GM18499 (cell line): ENCODE data around the gene PSMG2.
"Not testable (repeated sequence)": the region's sequence is repeated elsewhere in the genome, so short reads cannot be mapped to it uniquely, and the experiment has no call there.

Experiments
- ATAC-seq: cut with Tn5 transposase; IDR thresholded peaks from one replicate; pipeline ENCODE4 v1.9.1; 2021; ENCODE audit warnings: moderate number of reproducible peaks; ENCODE audit not compliant: insufficient read depth, unreplicated experiment

The PSMG2 gene

DNA sequence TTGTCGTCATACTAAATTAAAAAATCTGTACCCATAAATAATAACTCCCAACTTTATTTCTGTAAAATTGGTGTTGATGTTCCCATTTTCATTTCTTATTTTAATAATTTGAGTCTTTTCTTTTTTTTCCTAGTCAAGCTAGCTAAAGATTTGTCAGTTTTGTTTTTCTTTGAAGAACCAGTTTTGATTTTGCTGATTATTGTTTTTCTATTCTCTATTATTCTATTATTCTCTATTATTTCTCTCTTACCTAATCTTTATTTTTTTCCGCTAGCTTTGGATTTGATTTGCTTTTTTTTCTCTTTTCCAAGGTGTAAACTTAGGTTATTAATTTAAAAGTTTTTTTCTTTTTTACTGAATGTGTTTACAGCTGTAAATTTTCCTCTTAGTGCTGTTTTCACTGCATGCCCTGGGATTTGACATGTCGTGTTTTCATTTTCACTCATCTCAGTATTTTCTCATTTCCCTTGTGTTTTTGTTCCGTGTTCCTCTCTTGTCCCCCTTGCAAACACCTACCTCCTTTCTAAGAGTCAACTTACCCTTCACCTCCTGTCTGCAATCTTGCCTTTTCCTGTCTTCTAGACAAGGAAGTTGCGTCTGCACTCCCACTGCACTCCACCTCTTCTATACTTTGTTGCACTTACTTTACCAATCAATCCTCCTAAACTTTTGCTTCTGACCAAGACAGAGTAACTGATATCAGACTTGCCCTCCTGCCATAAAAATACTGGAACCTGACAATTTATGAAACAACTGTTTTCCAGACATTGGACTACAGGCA is 18.8 kb downstream of the PSMG2 start:
- no peak for ATAC-seq

DNA sequence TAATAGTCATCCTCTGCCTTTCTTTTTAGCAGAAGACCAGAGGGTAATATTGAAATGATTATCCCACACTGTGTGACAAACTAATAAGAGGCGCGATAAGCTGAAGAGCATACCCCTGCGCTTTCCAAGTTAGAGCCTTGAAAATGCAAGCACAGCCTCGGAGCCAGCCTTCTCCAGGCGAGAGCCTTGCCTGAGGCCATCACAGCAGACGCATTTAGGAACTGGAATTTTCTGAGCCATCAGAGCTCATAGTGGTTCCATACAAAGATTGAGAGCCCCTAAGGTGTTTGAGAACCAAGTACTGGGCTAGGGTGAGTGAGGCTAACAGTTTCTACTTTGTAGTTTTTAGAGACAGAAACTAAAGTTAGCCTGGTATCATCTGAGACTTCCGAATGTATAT is 19.9 kb downstream of the PSMG2 start:
- no peak for ATAC-seq

DNA sequence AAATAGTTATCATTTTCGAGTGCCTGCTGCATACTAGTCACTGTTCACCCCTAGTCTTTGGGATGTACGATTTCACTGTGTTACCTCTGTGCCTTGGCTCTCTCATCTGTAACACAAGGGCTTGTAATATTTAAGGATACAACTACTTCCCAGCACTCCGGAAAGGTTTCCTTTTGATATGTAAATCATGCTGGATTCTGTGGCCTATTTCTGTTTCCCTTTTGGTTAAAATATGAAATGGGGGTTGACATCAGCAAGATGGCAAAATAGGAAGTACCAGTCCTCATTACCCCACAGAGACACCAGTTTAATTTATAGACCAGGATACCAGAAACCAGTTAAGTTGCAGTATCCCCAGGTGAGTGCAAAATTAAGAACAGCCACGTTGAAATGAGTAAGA is 23.5 kb downstream of the PSMG2 start:
- ATAC-seq: no peak

DNA sequence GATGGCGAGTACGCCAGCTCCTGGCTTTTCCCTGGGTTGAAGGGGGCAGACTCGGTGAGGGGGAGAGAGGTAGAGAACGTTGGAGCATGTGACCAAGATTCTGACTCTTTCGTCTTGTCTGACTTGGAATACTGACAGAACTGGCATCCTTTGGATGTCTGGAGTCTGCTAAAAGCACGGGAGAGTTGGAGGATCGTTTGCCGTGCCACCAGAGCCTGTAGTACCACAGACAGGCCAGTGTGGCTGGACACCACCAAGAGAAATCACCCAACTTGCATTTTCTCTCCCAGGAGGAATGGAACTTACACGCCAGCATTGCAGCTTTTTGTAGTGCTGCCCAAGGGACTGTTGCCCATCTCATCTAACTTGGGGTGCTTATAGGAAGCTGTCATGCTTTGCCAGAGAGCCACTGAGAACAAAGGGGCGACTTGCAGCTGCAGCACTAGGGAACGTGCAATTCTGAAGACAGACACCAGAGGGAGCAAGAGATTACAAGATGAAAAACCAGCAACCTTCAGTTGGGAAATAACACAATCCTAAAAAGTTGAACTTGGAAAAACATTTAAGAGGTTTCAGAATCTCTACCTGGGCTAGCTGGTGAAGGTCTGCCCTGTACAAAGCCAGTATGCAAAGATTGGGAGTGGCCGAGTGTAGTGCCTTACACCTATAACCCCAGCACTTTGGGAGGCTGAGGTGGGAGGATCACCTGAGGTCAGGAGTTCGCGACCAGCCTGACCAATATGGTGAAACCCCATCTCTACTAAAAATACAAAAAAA is 24.1 kb downstream of the PSMG2 start:
- no peak for ATAC-seq

DNA sequence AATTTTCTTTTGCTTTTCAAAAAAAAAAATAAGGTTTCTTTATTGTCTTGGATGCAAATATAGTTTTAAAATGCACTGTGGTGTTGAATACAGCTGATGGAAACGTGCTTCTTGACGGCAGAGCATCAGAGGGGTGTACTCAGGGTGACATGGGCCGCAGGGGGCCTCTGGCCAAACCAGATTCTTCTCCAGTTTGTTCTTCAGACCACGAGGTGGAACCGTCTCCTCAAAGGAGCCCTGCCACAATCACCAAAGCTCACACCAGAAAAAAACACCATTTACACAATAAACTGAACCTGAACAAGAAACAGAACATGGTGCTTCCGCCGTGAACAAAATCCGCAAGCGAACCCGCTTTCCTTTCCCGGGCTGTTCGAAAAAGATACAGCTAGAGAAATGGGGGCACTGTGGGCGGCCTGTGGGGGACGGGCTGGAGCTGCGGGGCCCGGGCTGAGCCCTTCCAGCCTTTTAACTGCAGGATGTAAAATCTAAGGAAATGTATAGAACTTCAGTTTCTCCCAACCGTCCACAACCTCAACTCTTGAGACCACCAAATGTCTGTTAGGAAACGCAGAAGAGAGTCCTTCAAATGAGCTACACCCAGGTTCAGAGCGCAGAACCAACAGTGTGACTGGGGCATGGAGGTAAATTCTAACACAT is 34.5 kb downstream of the PSMG2 start:
- no peak for ATAC-seq

DNA sequence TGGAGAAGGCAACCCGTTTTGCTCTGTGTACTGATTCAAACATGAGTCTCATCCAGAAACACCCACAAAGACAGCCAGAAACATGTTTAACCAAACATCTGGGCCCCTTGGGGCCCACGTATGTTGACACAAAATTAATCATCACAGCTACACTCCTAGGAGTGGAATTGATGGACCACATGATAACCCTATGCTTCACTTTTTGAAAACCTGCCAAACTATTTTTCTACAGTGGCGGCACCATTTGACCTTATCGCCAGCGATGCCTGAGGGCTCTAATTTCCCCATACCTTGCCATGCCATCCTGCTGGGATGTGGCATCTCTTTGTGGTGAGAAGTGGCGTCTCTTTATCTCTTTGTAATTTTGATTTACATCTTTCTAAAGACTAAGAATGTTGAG is 38.5 kb downstream of the PSMG2 start:
- no peak for ATAC-seq

DNA sequence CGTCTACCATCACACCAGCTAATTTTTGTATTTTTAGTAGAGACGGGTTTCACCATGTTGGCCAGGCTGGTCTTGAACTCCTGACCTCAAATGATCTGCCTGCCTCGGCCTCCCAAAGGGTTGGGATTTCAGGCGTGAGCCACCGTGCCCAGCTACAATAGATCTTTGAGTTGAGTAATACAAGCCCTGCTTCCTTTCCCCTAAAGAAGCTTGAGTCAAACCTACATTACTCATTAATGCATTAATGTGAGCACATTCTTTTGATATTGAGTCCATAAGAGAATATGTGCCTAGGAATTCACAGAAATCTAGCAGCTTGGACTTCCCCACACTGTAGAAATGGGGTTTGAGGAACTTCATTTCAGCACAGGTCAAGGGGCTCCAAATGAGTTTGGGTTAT is 39.6 kb downstream of the PSMG2 start:
- no peak for ATAC-seq

DNA sequence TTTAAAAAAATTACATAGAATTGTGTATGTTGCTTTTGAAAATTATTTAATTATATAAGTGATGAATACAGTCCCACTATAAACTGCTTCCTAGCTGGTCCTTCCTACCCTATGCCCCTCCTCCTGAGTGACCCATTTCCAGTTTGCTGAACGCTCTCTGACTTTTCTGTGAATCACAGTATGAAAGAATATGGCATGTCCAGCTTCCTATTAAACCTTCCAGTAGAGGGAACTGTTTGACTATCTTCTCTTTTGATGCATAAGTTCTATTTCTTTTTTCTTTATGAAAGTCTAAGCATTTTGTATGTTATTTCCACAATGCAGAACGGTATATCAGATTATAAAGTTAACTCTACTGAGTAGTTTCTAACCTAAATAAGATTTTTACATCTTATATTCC is 41.3 kb downstream of the PSMG2 start:
- no peak for ATAC-seq

DNA sequence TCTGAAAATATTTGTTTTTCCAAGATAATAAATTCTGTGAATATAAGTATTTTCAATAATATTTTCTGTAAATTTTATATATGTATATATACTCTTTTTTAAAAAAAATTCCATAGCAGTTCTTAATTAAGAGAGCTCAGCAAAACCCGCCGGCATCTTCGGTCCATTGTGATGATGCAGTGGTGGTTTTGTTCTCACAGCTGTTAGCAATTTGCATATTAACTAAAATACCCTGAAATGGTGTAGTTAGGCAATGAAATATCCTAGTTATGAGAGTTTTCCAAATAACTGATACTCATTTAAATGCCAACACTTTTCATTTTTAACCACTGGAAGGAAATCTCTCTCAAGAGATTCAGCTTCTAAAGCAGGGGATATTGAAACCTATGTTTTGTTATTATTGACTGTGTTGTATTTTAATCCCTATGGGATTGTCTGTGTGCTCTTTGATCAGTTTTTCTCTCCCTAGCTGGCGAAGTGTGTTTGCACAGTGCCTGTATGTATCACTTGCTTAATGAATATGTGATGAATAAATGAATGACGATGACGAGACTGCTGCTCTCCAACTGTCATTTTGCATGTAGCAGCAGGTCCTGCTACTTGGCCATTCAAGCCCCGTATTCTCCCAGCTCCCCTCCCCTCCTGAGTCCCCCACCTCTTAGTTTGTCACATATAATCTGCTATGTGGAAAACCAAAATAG is 42.4 kb downstream of the PSMG2 start:
- ATAC-seq: no peak

DNA sequence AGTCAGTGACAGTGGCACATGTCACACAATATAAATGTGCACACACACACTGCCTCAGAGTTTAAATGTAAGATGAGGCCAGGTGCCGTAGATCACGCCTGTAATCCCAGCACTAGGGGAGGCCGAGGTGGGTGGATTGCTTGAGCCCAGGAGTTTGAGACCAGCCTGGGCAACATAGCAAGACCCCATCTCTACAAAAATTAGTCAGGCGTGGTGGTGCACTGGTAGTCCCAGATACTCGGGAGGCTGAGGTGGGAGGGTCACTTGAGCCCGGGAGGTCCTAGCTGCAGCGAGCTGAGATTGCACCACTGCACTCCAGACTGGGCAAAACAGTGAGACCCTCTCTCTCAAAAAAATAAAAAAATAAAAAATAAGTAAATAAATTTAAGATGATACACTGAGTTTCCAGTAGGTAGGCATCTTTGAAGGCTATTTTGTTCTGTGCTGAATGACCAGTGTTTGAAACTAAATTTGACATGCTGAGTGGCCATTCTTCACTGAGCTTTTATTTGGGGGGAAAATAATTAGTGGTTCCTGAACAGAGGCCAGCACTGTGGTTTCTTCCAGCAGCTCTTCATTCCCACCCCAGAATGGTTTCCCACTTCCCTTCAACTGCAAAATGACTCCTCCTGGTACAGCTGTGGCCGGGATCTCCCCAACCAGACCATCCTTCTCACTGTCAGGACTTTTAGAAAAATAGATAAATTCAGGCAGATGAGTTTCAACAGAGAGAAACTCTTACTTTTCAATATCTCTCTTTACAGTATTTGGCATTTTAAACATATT is 44.9 kb downstream of the PSMG2 start:
- ATAC-seq: no peak

DNA sequence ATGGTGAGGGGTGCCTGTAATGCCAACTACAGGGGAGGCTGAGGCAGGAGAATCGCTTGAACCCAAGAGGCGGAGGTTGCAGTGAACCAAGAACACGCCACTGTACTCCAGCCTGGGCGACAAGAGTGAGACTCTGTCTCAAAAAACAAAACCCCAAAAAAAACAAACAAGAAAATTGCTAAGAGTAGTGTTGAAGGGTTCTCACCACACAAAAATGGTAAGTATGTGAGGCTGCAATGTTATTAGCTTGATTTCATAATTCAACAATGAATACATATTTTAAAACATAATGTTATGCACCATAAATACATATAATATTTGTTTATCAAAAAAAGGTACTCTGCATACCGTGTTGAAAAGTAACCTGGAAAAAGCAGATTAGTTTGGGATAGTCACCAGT is 45.8 kb downstream of the PSMG2 start:
- no peak for ATAC-seq

DNA sequence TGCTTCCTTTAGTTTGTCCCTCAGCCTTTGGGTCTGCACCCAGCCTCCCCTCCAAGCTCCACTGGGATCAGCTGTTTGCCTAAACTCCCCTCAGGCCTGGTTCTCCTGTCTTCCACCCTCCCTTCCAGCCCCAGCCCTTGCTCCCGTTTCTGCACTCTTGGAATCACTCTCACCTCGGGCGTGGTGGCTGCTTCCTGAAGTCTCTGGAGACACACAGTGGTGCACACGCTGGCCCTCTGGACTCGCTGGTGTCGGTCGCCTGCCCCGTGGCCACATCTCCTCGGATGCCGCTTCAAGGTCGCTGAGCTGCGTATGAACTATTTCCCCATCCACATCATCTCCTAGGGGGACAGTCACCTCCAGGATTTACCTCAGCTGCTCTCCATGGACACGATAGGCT is 46.3 kb downstream of the PSMG2 start:
- no peak for ATAC-seq

DNA sequence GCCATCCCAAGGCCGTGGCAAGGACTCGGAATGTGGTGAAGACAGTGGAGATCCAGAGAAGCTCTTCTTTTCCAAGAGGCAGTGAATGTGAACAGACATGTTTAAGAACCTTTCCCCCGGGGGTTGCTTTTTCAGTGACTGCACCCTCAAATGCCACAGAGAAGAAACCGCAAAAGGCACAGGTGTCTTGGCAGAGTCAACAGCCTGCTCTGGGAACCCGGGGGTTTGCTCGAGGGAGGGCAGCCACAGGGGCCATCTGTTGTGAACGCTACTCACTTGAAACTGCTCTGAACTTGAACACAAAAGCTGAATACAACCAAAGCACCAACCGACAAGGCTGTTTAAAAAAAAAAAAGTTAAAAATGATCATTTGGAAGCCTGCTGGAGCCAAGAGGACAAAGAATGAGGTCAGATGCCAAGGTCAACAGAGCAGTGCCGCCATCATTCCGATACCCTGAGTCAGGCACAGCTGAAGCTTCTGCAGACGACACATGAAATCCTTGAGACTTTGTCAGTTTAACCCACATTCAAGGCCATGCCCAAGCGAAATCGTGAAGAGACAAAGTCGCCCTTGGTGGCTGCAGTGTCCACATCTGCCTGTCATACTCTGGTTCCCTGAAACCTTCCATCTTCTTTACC is 47.4 kb downstream of the PSMG2 start:
- ATAC-seq: no peak

DNA sequence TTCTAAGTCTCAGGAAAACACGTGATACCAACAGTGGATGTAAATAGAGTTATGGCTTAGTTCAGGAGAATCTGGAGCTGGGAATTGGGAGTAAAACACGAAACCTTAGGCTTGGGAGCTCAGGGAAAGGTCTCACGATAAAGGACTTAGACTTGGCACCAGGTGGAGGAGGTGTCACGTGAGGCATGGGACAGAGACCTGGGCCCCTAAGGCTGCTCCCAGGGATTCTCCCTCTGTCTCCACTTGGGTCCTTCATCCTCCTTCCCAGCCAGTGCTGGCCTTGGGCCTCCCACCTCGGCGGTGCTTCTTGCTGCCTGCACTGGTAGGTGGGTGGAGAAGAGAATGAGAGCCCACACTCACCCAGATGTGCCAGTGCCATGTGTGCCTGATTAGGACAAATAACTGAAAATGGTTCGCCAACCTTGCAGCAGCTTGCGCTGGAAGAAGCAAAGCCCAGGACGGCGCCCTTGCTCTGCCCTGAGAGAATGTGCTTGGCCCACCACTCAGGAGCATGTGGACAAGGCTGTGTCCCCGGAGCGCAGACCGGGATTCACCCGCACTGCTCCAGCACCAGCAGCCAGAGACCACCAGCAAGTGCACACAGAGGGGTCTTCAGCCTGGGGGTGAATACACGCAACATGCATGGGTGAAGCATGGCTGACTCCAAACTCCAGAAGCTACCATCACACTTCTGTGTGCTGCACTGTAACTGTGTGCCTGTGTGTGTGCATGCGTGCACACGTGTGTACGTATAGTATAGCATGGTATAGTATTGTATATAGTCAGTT is 48.1 kb downstream of the PSMG2 start:
- ATAC-seq: no peak

DNA sequence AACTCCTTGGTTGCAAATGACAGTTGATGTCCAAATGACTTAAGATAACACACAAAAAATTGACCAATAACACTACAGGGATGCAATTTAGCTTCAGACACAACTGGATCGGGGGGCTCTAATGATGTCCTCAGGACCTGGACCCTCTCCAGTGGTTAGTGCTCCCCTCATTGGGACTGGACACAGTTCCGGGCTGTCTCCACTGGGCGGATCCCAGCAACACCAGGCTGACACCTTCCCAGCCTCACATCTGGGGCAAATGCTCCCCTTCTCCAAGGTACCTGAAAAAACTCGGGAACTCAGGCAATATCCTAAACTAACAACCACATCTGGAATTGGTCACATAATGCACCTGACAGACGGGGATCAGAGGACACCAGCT is 48.7 kb downstream of the PSMG2 start:
- no peak for ATAC-seq

DNA sequence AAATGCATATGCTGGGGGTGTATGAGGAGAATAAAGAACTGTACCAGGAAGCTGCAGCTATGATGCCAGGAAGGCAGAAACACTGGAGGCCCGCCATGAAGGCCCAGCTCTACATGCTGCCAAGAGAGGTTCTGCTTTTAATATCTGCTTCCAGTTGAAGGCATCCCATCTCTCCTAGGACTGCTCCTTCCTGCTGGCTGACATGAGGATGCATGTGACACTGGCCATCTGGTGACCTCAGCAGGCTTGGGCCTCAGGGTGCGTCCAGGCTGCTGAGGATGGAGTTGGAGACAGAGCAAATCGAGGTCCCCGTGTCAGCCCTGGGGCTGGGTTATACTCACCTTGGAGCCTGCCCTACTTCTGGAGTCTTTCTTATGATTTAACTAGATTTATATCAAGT is 49.0 kb downstream of the PSMG2 start:
- no peak for ATAC-seq

DNA sequence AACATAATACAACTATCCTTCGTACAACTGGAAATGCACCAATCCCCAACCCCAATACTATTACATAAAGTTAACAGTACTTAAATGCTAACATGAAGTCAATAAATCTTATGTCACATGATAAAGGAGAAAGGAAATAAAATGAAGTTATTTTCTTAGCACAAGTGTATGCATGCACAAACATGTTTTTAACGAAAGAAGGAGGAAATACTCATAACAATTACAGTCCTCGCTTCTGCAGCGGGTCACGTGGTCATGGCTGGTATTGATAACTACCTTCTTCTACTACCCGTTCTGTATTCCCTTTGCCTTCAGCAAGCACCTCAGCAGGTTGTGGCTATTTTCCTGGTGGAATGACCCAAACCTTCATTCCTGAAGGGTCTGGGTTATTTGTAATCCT is 51.7 kb downstream of the PSMG2 start:
- ATAC-seq: no peak

DNA sequence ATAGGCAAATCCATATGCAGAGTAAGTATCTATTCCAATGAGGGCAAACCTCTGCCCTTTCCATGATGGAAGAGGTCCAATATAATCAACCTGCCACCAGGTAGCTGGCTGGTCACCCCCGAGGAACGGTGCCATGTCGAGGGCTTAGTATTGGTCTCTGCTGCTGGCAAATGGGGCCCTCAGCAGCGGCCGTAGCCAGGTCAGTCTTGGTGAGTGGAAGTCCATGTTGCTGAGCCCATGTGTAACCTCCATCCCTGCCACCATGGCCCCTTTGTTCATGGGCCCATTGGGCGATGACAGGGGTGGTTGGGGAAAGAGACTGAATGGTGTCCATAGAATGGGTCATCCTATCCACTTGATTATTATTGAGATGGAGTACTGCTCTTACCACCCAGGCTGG is 52.8 kb downstream of the PSMG2 start:
- not testable (repeated sequence) for ATAC-seq
